NCI-H2227 treated with DMSO at 0.1 percent for 48 hours (cell line): ENCODE data around the gene IL20RB.
A peak's percentile ranks its signal among the peaks of the same experiment; 100 is the strongest.

Source experiments
- DNase-seq: peaks from one replicate; lab custom pipeline; 2025; lab: John Stamatoyannopoulos, UW

Gene IL20RB

GRCh38 chr3:136946978-136947377, 10.8 kb upstream of the IL20RB start:
- DNase-seq, result no peak

DNA sequence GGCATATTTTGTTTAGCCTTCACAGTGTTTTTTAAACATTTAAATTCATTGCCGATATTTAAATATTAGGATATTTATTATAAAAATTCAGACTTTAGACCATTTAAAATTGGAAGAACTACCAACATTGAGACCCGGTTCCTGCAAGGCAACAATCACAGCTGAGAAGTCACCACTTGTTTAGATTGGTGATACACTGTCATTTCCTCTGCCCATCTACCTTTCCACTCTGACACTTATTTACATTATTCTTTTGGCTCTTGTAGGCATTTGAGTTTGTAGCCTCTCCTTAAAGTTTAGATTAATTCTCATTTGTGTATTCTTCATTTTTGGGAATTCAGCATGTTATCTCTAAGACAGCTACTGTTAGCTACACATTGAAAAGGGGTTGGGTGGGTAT, 10.3 kb upstream of the IL20RB start:
- DNase-seq, result no peak

DNA sequence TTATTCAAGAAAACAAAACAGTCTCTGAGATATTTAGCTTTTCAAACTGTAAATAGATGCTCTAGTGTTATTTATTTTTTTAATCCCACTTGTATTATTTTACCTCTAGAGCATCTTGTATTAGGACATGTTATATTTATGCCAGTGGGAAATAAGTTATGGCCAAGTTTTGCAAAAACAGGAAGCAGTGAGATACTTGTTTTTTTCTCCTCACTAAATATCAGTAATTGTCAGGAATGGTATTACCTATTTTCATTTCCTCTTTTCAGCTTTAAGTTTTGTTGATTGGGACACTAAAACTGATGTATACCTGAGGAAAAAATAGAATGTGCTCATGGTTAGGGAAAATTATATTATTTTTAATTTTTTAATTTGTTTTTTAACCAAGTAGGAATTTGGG, 8.6 kb upstream of the IL20RB start:
- no peak for DNase-seq

- no peak for DNase-seq
Observed at GRCh38 chr3:136949708-136950107, 8.1 kb upstream of the IL20RB start.

- DNase-seq, result no peak
Observed at GRCh38 chr3:136950623-136951022, 7.2 kb upstream of the IL20RB start.

DNA sequence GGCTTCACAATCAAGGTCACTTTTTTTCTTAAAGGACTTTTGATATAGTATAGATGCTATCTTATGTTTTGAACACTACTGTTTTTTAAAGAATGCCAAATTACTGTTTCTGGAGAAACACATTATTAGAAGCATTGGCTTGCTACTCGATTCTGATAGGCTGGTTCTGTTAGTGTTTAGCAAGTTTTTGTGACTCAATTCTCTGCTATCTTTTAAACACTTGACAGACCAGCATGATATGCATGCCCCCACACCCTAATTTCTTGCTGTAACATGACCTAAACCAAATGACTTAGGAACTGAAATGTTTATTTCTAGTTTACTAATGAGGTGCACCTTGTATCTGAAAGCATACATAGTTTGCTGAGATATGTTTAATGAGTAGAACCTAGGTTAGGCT, 5.5 kb upstream of the IL20RB start:
- DNase-seq, result no peak

DNA sequence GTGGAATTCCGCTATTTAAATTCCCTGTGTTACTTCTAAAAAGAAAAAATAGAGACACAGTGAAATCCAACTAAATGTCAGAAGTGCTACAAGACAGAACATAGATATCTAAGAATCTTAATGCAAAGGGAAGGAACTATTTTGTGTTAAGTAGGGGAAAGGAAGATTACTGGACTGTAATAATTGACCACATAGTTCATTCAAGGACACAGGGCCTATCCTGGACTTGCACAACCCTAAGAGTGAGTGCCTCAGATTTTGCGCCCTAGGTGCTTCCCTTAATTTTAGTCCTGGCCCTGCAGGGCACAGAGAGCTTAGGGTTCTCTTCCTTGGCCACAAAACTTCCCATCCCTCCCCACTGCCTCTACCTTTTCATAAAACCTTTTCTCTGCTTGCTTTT, 3.5 kb upstream of the IL20RB start:
- DNase-seq, result no peak

- no peak for DNase-seq
Observed at GRCh38 chr3:136954980-136955780, 2.6 kb upstream of the IL20RB start.

- DNase-seq, result no peak
Observed at GRCh38 chr3:136955813-136956212, 2.0 kb upstream of the IL20RB start.

GRCh38 chr3:136956971-136957370, 812 bp upstream of the IL20RB start:
- DNase-seq, result no peak

GRCh38 chr3:136958939-136959338, 1.2 kb downstream of the IL20RB start:
- DNase-seq, result no peak

- DNase-seq, result no peak
Observed at GRCh38 chr3:136959599-136959998, 1.8 kb downstream of the IL20RB start.

GRCh38 chr3:136960838-136961836, 3.4 kb downstream of the IL20RB start:
- DNase-seq, result no peak

GRCh38 chr3:136962927-136963326, 5.1 kb downstream of the IL20RB start:
- DNase-seq, result no peak

DNA sequence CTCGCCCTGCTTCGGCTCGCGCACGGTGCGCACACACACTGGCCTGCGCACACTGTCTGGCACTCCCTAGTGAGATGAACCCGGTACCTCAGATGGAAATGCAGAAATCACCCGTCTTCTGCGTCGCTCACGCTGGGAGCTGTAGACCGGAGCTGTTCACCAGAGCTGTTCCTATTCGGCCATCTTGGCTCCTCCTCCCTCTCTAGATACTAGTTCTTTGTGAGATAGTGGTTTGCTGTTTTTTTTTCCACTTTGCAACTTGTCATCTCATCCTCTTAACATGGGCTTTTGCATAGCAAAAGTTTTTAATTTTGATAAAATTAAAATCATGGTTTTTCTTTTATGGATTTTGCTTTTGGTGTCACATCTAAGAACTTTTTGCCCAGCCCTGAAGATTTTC, 11.8 kb downstream of the IL20RB start:
- DNase-seq, result peak; percentile 12

GRCh38 chr3:136973352-136973751, 15.6 kb downstream of the IL20RB start:
- DNase-seq, result no peak

- no peak for DNase-seq
Observed at GRCh38 chr3:136974670-136975069, 16.9 kb downstream of the IL20RB start.

DNA sequence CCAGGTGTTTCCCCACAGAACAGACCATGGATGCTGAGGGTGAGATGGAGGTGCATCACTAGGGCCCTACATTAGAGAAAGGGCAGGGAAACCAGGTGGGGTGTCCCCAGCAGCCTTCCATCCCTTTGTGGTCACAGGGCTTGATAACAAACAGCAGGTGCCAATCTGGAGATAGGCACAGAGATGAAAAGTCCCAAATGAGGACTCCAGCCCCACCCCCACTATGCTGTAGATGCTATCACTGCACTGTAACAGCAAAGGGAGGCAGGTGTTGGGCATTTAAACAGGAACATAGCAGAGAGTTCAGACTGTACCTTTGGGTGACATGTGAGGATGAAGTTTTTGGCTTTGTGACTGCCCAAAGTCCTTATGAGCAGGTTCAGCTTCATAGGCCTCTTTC, 21.4 kb downstream of the IL20RB start:
- DNase-seq, result no peak

- DNase-seq, result no peak
Observed at GRCh38 chr3:136979684-136980083, 21.9 kb downstream of the IL20RB start.

DNA sequence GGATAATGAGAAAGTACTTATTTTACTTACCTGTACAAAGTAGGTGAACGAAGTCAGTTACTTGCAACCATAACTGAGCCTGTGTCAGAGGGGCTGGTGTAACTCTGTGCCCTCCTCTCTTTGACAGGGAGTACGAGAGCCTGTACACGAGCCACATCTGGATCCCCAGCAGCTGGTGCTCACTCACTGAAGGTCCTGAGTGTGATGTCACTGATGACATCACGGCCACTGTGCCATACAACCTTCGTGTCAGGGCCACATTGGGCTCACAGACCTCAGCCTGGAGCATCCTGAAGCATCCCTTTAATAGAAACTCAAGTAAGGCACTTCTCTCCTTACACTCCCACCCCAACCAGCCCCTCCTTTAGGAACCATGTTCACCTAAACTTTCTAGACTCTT, 24.2 kb downstream of the IL20RB start:
- no peak for DNase-seq

- no peak for DNase-seq
Observed at GRCh38 chr3:136982520-136983138, 24.8 kb downstream of the IL20RB start.

- DNase-seq, result no peak
Observed at GRCh38 chr3:136984837-136985236, 27.1 kb downstream of the IL20RB start.
